ENCODE results near the gene KIFC3. TPM values are rescaled to one million over a fixed set of nuclear protein-coding genes. Genes with fewer than 3 reads are reported as not detected.

KIFC3 gene
- total RNA-seq, 4 donors from 2014 or later, result 116 to 206 (median 164) TPM

GRCh38 chr16:57826052-57826451, 23.8 kb upstream of the KIFC3 start:
- DNase-seq (ENCODE audit: low spot score in 2 of 2), result no peak
- TF ChIP-seq POLR2A (IDR thresholded peaks at IDR 0.05), result no peak
- no peak for TF ChIP-seq CTCF (IDR thresholded peaks at IDR 0.05)
- no peak overlapping the region for H3K4me3 ChIP-seq (ENCODE audit: low read depth, poor library complexity, severe bottlenecking)
- intact Hi-C loops (cut with DNase I; ENCODE audit: low total_unique reads), result no loop called here
- WGBS, 2 donors, result 75 to 80% methylated on average over 4 of the region's 4 CpGs

- intact Hi-C loops (cut with DNase I; ENCODE audit: low total_unique reads), result no loop called here
- no peak for TF ChIP-seq CTCF (IDR thresholded peaks at IDR 0.05)
- no peak for TF ChIP-seq POLR2A (IDR thresholded peaks at IDR 0.05)
Observed at GRCh38 chr16:57825298-57826044, 23.2 kb upstream of the KIFC3 start.

GRCh38 chr16:57824888-57825287, 22.6 kb upstream of the KIFC3 start:
- WGBS, 2 donors, result 88% methylated on average over 2 of the region's 2 CpGs
- intact Hi-C loops (cut with DNase I; ENCODE audit: low total_unique reads), result no loop called here
- TF ChIP-seq CTCF (IDR thresholded peaks at IDR 0.05), result no peak
- no peak for TF ChIP-seq POLR2A (IDR thresholded peaks at IDR 0.05)
- no peak overlapping the region for H3K4me3 ChIP-seq (ENCODE audit: low read depth, poor library complexity, severe bottlenecking)
- DNase-seq (ENCODE audit: low spot score in 2 of 2), result no peak

More at GRCh38 chr16:57825298-57826044, 23.2 kb upstream of the KIFC3 start:
- no peak overlapping the region for H3K4me3 ChIP-seq (ENCODE audit: low read depth, poor library complexity, severe bottlenecking)
- DNase-seq (ENCODE audit: low spot score in 2 of 2), result no peak
- 62 to 63% methylated on average over 6 of the region's 6 CpGs for WGBS, 2 donors

GRCh38 chr16:57823836-57824235, 21.5 kb upstream of the KIFC3 start:
- intact Hi-C loops (cut with DNase I; ENCODE audit: low total_unique reads), result no loop called here
- 52 to 70% methylated on average over 5 of the region's 5 CpGs for WGBS, 2 donors
- no peak for DNase-seq (ENCODE audit: low spot score in 2 of 2)
- no peak for TF ChIP-seq CTCF (IDR thresholded peaks at IDR 0.05)
- TF ChIP-seq POLR2A (IDR thresholded peaks at IDR 0.05), result no peak
- no peak overlapping the region for H3K4me3 ChIP-seq (ENCODE audit: low read depth, poor library complexity, severe bottlenecking)

- intact Hi-C loops (cut with DNase I; ENCODE audit: low total_unique reads), result no loop called here
- WGBS, 2 donors, result 33 to 34% methylated on average over 2 of the region's 2 CpGs
Observed at GRCh38 chr16:57822856-57823255, 20.6 kb upstream of the KIFC3 start.

More at GRCh38 chr16:57822856-57823255, 20.6 kb upstream of the KIFC3 start:
- DNase-seq (ENCODE audit: low spot score in 2 of 2), result no peak
- TF ChIP-seq POLR2A (IDR thresholded peaks at IDR 0.05) (no peak), CTCF (IDR thresholded peaks at IDR 0.05) (no peak)
- no peak overlapping the region for H3K4me3 ChIP-seq (ENCODE audit: low read depth, poor library complexity, severe bottlenecking)
